H9 (cell line): ENCODE measurements around the gene PPFIBP2. TPM values are rescaled to one million over a fixed set of nuclear protein-coding genes. Genes with fewer than 3 reads are reported as not detected.

ENCODE experiments used
- DNase-seq: peaks from one replicate; pipeline ENCODE4 v3.0.0-alpha.2; 2017
- H2AFZ ChIP-seq: one replicate; pipeline ENCODE4 v1.6.1; 2013; ENCODE audit warnings: mild to moderate bottlenecking, low read length, control low read depth, moderate library complexity
- H2AK5ac ChIP-seq: 2 replicates; pipeline ENCODE4 v1.6.1; 2013; ENCODE audit warnings: low read length, control low read depth, mixed read lengths; ENCODE audit not compliant: insufficient read length
- H2BK120ac ChIP-seq: one replicate; pipeline ENCODE4 v1.6.1; 2013; ENCODE audit warnings: low read depth, mild to moderate bottlenecking, low read length, control low read depth, inconsistent platforms; ENCODE audit not compliant: poor library complexity, severe bottlenecking
- H2BK12ac ChIP-seq: 2 replicates; pipeline ENCODE4 v1.6.1; 2013; ENCODE audit warnings: low read length, control low read depth, mixed read lengths, low read depth; ENCODE audit not compliant: insufficient read length
- H2BK15ac ChIP-seq: 2 replicates; pipeline ENCODE4 v1.6.1; 2013; ENCODE audit warnings: low read depth, low read length, control low read depth
- H2BK20ac ChIP-seq: one replicate; pipeline ENCODE4 v1.6.1; 2013; ENCODE audit warnings: low read depth, mild to moderate bottlenecking, low read length, control low read depth, inconsistent platforms; ENCODE audit not compliant: poor library complexity, severe bottlenecking
- H2BK5ac ChIP-seq: 2 replicates; pipeline ENCODE4 v1.6.1; 2013; ENCODE audit warnings: low read length, control low read depth, mixed read lengths; ENCODE audit not compliant: insufficient read length
- H3K14ac ChIP-seq: 2 replicates; pipeline ENCODE4 v1.6.1; 2013; ENCODE audit warnings: low read length, control low read depth; ENCODE audit not compliant: insufficient read depth
- H3K18ac ChIP-seq: 2 replicates; pipeline ENCODE4 v1.6.1; 2013; ENCODE audit warnings: low read depth, mild to moderate bottlenecking, mixed read lengths, low read length, control low read depth; ENCODE audit not compliant: insufficient read length
- H3K23ac ChIP-seq: 2 replicates; pipeline ENCODE4 v1.6.1; 2013; ENCODE audit warnings: low read length, control low read depth, mixed read lengths, low read depth; ENCODE audit not compliant: insufficient read length
- H3K23me2 ChIP-seq: 2 replicates; pipeline ENCODE4 v1.6.1; 2013; ENCODE audit warnings: low read depth, mild to moderate bottlenecking, mixed read lengths, low read length, control low read depth; ENCODE audit not compliant: insufficient read length, poor library complexity, severe bottlenecking
- H3K27ac ChIP-seq: 2 replicates; pipeline ENCODE4 v1.5.1; 2013; ENCODE audit warnings: low read length, control low read depth, mixed read lengths, low read depth; ENCODE audit not compliant: insufficient read length
- H3K27me3 ChIP-seq: 2 replicates; pipeline ENCODE4 v1.6.1; 2013; ENCODE audit warnings: low read length, control low read depth, inconsistent platforms; ENCODE audit not compliant: insufficient read depth
- H3K4ac ChIP-seq: 2 replicates; pipeline ENCODE4 v1.6.1; 2013; ENCODE audit warnings: low read depth, mild to moderate bottlenecking, control low read depth, inconsistent platforms, low read length, moderate library complexity
- H3K4me1 ChIP-seq: 2 replicates; pipeline ENCODE4 v1.6.1; 2013; ENCODE audit warnings: low read length, control low read depth, inconsistent platforms; ENCODE audit not compliant: insufficient read depth
- H3K4me2 ChIP-seq: 2 replicates; pipeline ENCODE4 v1.6.1; 2013; ENCODE audit warnings: low read length, control low read depth, mixed read lengths; ENCODE audit not compliant: insufficient read length, insufficient read depth
- H3K56ac ChIP-seq: 2 replicates; pipeline ENCODE4 v1.6.1; 2013; ENCODE audit warnings: low read depth, mild to moderate bottlenecking, mixed read lengths, low read length, control low read depth; ENCODE audit not compliant: insufficient read length
- H3K79me1 ChIP-seq: 2 replicates; pipeline ENCODE4 v1.6.1; 2013; ENCODE audit warnings: low read depth, mild to moderate bottlenecking, moderate library complexity, low read length, control low read depth, inconsistent platforms; ENCODE audit not compliant: insufficient read depth, poor library complexity, severe bottlenecking
- H3K79me2 ChIP-seq: 2 replicates; pipeline ENCODE4 v1.6.1; 2013; ENCODE audit warnings: low read length, control low read depth, inconsistent platforms; ENCODE audit not compliant: insufficient read depth
- H3K9ac ChIP-seq: 2 replicates; pipeline ENCODE4 v1.6.1; 2013; ENCODE audit warnings: low read length, control low read depth, mixed read lengths; ENCODE audit not compliant: insufficient read length; ENCODE audit errors: extremely low read depth
- H3K9me3 ChIP-seq: one replicate; pipeline ENCODE4 v1.6.1; 2013; ENCODE audit warnings: low read depth, low read length, inconsistent platforms; ENCODE audit not compliant: control insufficient read depth
- H3T11ph ChIP-seq: one replicate; pipeline ENCODE4 v1.6.1; 2013; ENCODE audit warnings: mild to moderate bottlenecking, low read length, control low read depth, inconsistent platforms
- H4K20me1 ChIP-seq: one replicate; pipeline ENCODE4 v1.6.1; 2013; ENCODE audit not compliant: control insufficient read depth, insufficient read length, insufficient read depth
- H4K5ac ChIP-seq: 2 replicates; pipeline ENCODE4 v1.6.1; 2013; ENCODE audit warnings: low read depth, mild to moderate bottlenecking, mixed read lengths, low read length, control low read depth; ENCODE audit not compliant: insufficient read length
- H4K8ac ChIP-seq: replicated peaks from 2 replicates; pipeline ENCODE4 v1.6.1; 2013; ENCODE audit warnings: low read length, control low read depth, mixed read lengths, low read depth; ENCODE audit not compliant: insufficient read length
- H4K91ac ChIP-seq: 2 replicates; pipeline ENCODE4 v1.6.1; 2013; ENCODE audit warnings: low read depth, mild to moderate bottlenecking, moderate library complexity, mixed read lengths, low read length, control low read depth; ENCODE audit not compliant: insufficient read length
- H3K27ac Mint-ChIP-seq, 3 experiments: 2 replicates in 2 of 3; 3 replicates in 1 of 3; pipeline ENCODE4 v1.8.0; 2020 to 2021; ENCODE audit warnings: mixed read lengths in 3 of 3, mild to moderate bottlenecking in 1 of 3, moderate library complexity in 1 of 3
- H3K27me3 Mint-ChIP-seq: 2 replicates; pipeline ENCODE4 v1.8.0; 2021; ENCODE audit warnings: low read depth, mild to moderate bottlenecking, moderate library complexity, mixed read lengths
- H3K36me3 Mint-ChIP-seq, 3 experiments: 2 replicates in 2 of 3; 3 replicates in 1 of 3; pipeline ENCODE4 v1.8.0; 2020 to 2021; ENCODE audit warnings: low read depth in 3 of 3, mixed read lengths in 3 of 3; ENCODE audit not compliant: insufficient read depth in 1 of 3
- H3K4me1 Mint-ChIP-seq, 2 experiments: 2 replicates each; pipeline ENCODE4 v1.8.0; 2020; ENCODE audit warnings: mixed read lengths in 2 of 2
- H3K4me3 Mint-ChIP-seq, 2 experiments: 2 replicates in 1 of 2; 3 replicates in 1 of 2; pipeline ENCODE4 v1.8.0; 2020 to 2021; ENCODE audit warnings: mild to moderate bottlenecking in 2 of 2, mixed read lengths in 2 of 2, moderate library complexity in 1 of 2
- H3K9me3 Mint-ChIP-seq, 2 experiments: 2 replicates in 1 of 2; 3 replicates in 1 of 2; pipeline ENCODE4 v1.8.0; 2020; ENCODE audit warnings: mild to moderate bottlenecking in 2 of 2, mixed read lengths in 2 of 2, moderate library complexity in 1 of 2
- WGBS: extraction: QIAGEN DNeasy Blood & Tissue Kit; methylation state at CpG from one replicate; pipeline ENCODE4 v1.1.7; 2013; ENCODE audit warnings: missing lambda C conversion rate, low lambda C conversion rate, mixed read lengths; ENCODE audit not compliant: insufficient read length; ENCODE audit errors: extremely low coverage; 5-methylcytosine and 5-hydroxymethylcytosine counted together
- total RNA-seq: library from RNA; stranded (reverse); gene quantifications from 2 replicates; pipeline ENCODE4 v1.2.1, GENCODE V29; 2021
- TF ChIP-seq, protein P1 (sequence below): fragments of 200-600 bp; sonication (generic); conservative IDR thresholded peaks from 3 replicates; pipeline ENCODE4 v1.8.0; 2021; ENCODE audit warnings: antibody characterized with exemption, mild to moderate bottlenecking

Gene PPFIBP2
- total RNA-seq, 1 experiment from 2014 or later: 8.3 TPM

GRCh38 chr11:7508087-7508486 is 5.7 kb upstream of the PPFIBP2 start:
- no peak overlapping the region for H2BK15ac ChIP-seq
- H3K4me1 ChIP-seq: no peaks in the 10 kb centered on the region
- H3K79me2 ChIP-seq: no peaks in the 10 kb centered on the region
- no peak overlapping the region for H3K27ac Mint-ChIP-seq
- H2BK20ac ChIP-seq: no peak overlapping the region
- no peak overlapping the region for H4K91ac ChIP-seq
- no peak overlapping the region for H3T11ph ChIP-seq
- H2BK5ac ChIP-seq: no peak overlapping the region
- no peak overlapping the region for H2BK12ac ChIP-seq
- no peaks in the 10 kb centered on the region for H4K20me1 ChIP-seq
- TF ChIP-seq, protein P1, sequence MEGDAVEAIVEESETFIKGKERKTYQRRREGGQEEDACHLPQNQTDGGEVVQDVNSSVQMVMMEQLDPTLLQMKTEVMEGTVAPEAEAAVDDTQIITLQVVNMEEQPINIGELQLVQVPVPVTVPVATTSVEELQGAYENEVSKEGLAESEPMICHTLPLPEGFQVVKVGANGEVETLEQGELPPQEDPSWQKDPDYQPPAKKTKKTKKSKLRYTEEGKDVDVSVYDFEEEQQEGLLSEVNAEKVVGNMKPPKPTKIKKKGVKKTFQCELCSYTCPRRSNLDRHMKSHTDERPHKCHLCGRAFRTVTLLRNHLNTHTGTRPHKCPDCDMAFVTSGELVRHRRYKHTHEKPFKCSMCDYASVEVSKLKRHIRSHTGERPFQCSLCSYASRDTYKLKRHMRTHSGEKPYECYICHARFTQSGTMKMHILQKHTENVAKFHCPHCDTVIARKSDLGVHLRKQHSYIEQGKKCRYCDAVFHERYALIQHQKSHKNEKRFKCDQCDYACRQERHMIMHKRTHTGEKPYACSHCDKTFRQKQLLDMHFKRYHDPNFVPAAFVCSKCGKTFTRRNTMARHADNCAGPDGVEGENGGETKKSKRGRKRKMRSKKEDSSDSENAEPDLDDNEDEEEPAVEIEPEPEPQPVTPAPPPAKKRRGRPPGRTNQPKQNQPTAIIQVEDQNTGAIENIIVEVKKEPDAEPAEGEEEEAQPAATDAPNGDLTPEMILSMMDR: no peak
- no peak overlapping the region for H2BK120ac ChIP-seq
- no peak overlapping the region for H3K27ac ChIP-seq
- no peak overlapping the region for H3K4me2 ChIP-seq
- no peak overlapping the region for H3K9ac ChIP-seq
- H3K4me3 Mint-ChIP-seq: no peak overlapping the region
- no peak overlapping the region for H3K4ac ChIP-seq
- H3K4me1 Mint-ChIP-seq: peaks cover 9 to 10% of the 10 kb centered on the region in 2 experiments
- no peak overlapping the region for H3K18ac ChIP-seq
- no peak overlapping the region for H3K23ac ChIP-seq
- no CpG with 5 or more reads among the region's 3 CpGs for WGBS
- peaks cover 3% of the 10 kb centered on the region for H3K23me2 ChIP-seq
- no peak overlapping the region for H4K5ac ChIP-seq
- no peak overlapping the region for H3K56ac ChIP-seq
- no peaks in the 10 kb centered on the region for H3K27me3 ChIP-seq
- H3K79me1 ChIP-seq: no peaks in the 10 kb centered on the region
- H2AFZ ChIP-seq: no peak overlapping the region
- no peak overlapping the region for H3K14ac ChIP-seq
- H3K36me3 Mint-ChIP-seq: no peaks in the 10 kb centered on the region
- no peaks in the 10 kb centered on the region for H3K9me3 ChIP-seq
- H2AK5ac ChIP-seq: no peak overlapping the region
- no peak for DNase-seq
- H4K8ac ChIP-seq: no peak overlapping the region
- peaks cover 9% of the 10 kb centered on the region for H3K27me3 Mint-ChIP-seq
- H3K9me3 Mint-ChIP-seq: no peaks in the 10 kb centered on the region
